Measurements from ENCODE around the gene BOD1L2.

DNA sequence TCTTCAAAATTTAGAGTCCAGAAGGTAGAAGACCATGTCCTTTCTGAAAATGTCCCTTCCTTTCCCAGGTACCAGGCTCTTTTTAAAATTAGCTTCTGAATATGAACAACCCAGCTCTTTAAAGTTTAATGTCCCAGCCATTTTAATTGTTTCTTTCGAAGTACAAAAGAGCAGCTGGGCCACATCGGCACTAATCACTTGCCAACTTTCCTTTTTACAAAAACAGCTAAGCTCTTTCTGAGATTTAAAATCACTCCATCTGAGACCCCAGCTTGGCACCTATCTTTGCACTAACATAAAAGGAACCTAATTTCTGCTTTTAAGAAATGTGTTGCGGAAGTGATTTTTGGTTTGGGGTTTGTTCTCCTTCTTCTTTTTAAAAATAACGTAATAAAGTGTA lies 2.6 kb downstream of the BOD1L2 start:
- TF ChIP-seq POLR2A (IDR thresholded peaks at IDR 0.05; ENCODE audit: low read length) (no peak), GATA1 (IDR thresholded peaks at IDR 0.05; ENCODE audit: low read depth, low read length) (no peak)
